H1 (cell line): ENCODE results near the gene KLF16. TPM values are rescaled to one million over a fixed set of nuclear protein-coding genes. Genes with fewer than 3 reads are reported as not detected.

Experiments used
- CTCF ChIA-PET: fragments of 300-600 bp; sonication (Branson Sonifier 250); formaldehyde crosslinking; loops from one replicate; lab custom pipeline; 2021; ENCODE audit not compliant: partially characterized antibody; lab: Charles Lee
- POLR2A ChIA-PET: fragments of 300-600 bp; sonication (Branson Sonifier 250); formaldehyde crosslinking; loops from one replicate; lab custom pipeline; 2021; ENCODE audit warnings: inconsistent platforms; ENCODE audit not compliant: partially characterized antibody; lab: Charles Lee
- DNase-seq, 2 experiments: peaks; one replicate each; pipeline versions ENCODE4 v3.0.0 to v3.0.0-alpha.2; 2010 to 2022; ENCODE audit warnings: low spot score in 2 of 2, low read depth in 1 of 2, mixed read lengths in 1 of 2
- FAIRE-seq: peaks from 2 replicates; lab custom pipeline; 2011; peaks lifted over from hg19 to GRCh38; lab: Jason Lieb, UNC
- H2AFZ ChIP-seq: 2 replicates; pipeline ENCODE4 v1.8.1; 2012; ENCODE audit warnings: low read length, inconsistent platforms
- H2AK5ac ChIP-seq: 2 replicates; pipeline ENCODE4 v1.6.1; 2013; ENCODE audit warnings: low read depth, low read length
- H2BK120ac ChIP-seq: replicated peaks from 2 replicates; pipeline ENCODE3; 2013; ENCODE audit warnings: low read depth, low read length, inconsistent platforms
- H2BK12ac ChIP-seq: 2 replicates; pipeline ENCODE4 v1.6.1; 2013; ENCODE audit warnings: low read depth, low read length
- H2BK15ac ChIP-seq: 2 replicates; pipeline ENCODE4 v1.6.1; 2013; ENCODE audit warnings: low read length
- H2BK20ac ChIP-seq: 2 replicates; pipeline ENCODE4 v1.6.1; 2013; ENCODE audit warnings: low read length
- H2BK5ac ChIP-seq: 2 replicates; pipeline ENCODE4 v1.6.1; 2013; ENCODE audit warnings: low read depth, low read length
- H3K14ac ChIP-seq: 2 replicates; pipeline ENCODE4 v1.6.1; 2013; ENCODE audit warnings: inconsistent platforms; ENCODE audit not compliant: insufficient read length
- H3K18ac ChIP-seq: 2 replicates; pipeline ENCODE4 v1.6.1; 2013; ENCODE audit warnings: low read length; ENCODE audit errors: extremely low read depth
- H3K23ac ChIP-seq: 2 replicates; pipeline ENCODE4 v1.6.1; 2013; ENCODE audit warnings: inconsistent platforms; ENCODE audit not compliant: insufficient read length
- H3K23me2 ChIP-seq: 2 replicates; pipeline ENCODE4 v1.6.1; 2013; ENCODE audit warnings: low read depth, low read length
- H3K27ac ChIP-seq: 2 replicates; pipeline ENCODE4 v1.6.1; 2011; ENCODE audit warnings: low read depth, low read length, inconsistent platforms
- H3K27me3 ChIP-seq, 4 experiments: replicated peaks in 1 of 4; 1 replicate in 1 of 4; 2 replicates in 3 of 4; pipeline versions ENCODE4 v1.6.1 to v1.8.1; 2011 to 2013; ENCODE audit warnings: low read length in 3 of 4, mild to moderate bottlenecking in 3 of 4, inconsistent platforms in 2 of 4, mixed read lengths in 2 of 4, moderate library complexity in 1 of 4; ENCODE audit not compliant: control insufficient read depth in 3 of 4, insufficient read depth in 3 of 4; ENCODE audit errors: extremely low read depth in 1 of 4
- H3K36me3 ChIP-seq, 4 experiments: 2 replicates each; pipeline versions ENCODE4 v1.6.1 to v1.8.1; 2011 to 2013; ENCODE audit warnings: mild to moderate bottlenecking in 4 of 4, low read length in 3 of 4, moderate library complexity in 2 of 4, control low read depth in 1 of 4, inconsistent platforms in 1 of 4; ENCODE audit not compliant: insufficient read depth in 4 of 4, control insufficient read depth in 2 of 4
- H3K4ac ChIP-seq: replicated peaks from 2 replicates; pipeline ENCODE3; 2013; ENCODE audit warnings: low read length, low read depth, mixed read lengths, inconsistent platforms; ENCODE audit not compliant: insufficient read length
- H3K4me1 ChIP-seq, 4 experiments: replicated peaks in 1 of 4; 1 replicate in 1 of 4; 2 replicates in 3 of 4; pipeline versions ENCODE4 v1.6.1 to v1.8.1; 2011 to 2013; ENCODE audit warnings: low read length in 3 of 4, inconsistent platforms in 2 of 4, mixed read lengths in 1 of 4; ENCODE audit not compliant: insufficient read depth in 4 of 4, control insufficient read depth in 3 of 4
- H3K4me2 ChIP-seq, 2 experiments: 2 replicates each; pipeline versions ENCODE4 v1.6.1 to v1.8.1; 2011 to 2013; ENCODE audit warnings: low read depth in 2 of 2, low read length in 2 of 2, control low read depth in 1 of 2, inconsistent platforms in 1 of 2, mild to moderate bottlenecking in 1 of 2; ENCODE audit not compliant: insufficient read depth in 1 of 2
- H3K4me3 ChIP-seq, 4 experiments: fragments of 200-600, 300-600 bp in 1 of 4; sonication (generic), shearing (Covaris generic), sonication (Bioruptor Twin) in 1 of 4; 2 replicates each; pipeline versions ENCODE4 v1.5.1 to v1.8.1; 2011 to 2016; ENCODE audit warnings: low read length in 4 of 4, low read depth in 3 of 4, control low read depth in 2 of 4, inconsistent platforms in 2 of 4, mild to moderate bottlenecking in 2 of 4, mixed read lengths in 1 of 4, moderate library complexity in 1 of 4; ENCODE audit not compliant: insufficient read depth in 2 of 4; ENCODE audit errors: extremely low read depth in 1 of 4
- H3K56ac ChIP-seq: replicated peaks from 2 replicates; pipeline ENCODE3; 2013; ENCODE audit warnings: low read depth, mild to moderate bottlenecking, mixed read lengths, low read length, inconsistent platforms; ENCODE audit not compliant: insufficient read length
- H3K79me1 ChIP-seq: 2 replicates; pipeline ENCODE4 v1.6.1; 2013; ENCODE audit warnings: low read depth, low read length, control low read depth
- H3K79me2 ChIP-seq, 2 experiments: 2 replicates each; pipeline versions ENCODE4 v1.6.1 to v1.8.1; 2012 to 2013; ENCODE audit warnings: low read length in 2 of 2, mild to moderate bottlenecking in 2 of 2, inconsistent platforms in 1 of 2; ENCODE audit not compliant: insufficient read depth in 2 of 2, control insufficient read depth in 1 of 2
- H3K9ac ChIP-seq, 4 experiments: replicated peaks in 1 of 4; 1 replicate in 1 of 4; 2 replicates in 3 of 4; pipeline versions ENCODE4 v1.6.1 to v1.8.1; 2011 to 2013; ENCODE audit warnings: low read depth in 3 of 4, low read length in 3 of 4, control low read depth in 2 of 4, mild to moderate bottlenecking in 2 of 4, moderate library complexity in 2 of 4, inconsistent platforms in 1 of 4; ENCODE audit errors: extremely low read depth in 1 of 4
- H3K9me3 ChIP-seq, 2 experiments: 2 replicates each; pipeline versions ENCODE4 v1.6.1 to v1.8.1; 2012 to 2013; ENCODE audit warnings: mild to moderate bottlenecking in 2 of 2, moderate library complexity in 2 of 2, control low read depth in 1 of 2, inconsistent platforms in 1 of 2, low read depth in 1 of 2, low read length in 1 of 2, mixed read lengths in 1 of 2; ENCODE audit not compliant: insufficient read depth in 2 of 2
- H4K20me1 ChIP-seq, 2 experiments: replicated peaks in 1 of 2; 2 replicates each; pipeline versions ENCODE3 to v1.8.1; 2011 to 2013; ENCODE audit warnings: inconsistent platforms in 2 of 2, low read length in 2 of 2, mild to moderate bottlenecking in 1 of 2; ENCODE audit not compliant: insufficient read depth in 2 of 2, control insufficient read depth in 1 of 2
- H4K5ac ChIP-seq: 2 replicates; pipeline ENCODE4 v1.6.1; 2013; ENCODE audit warnings: low read length, low read depth, mixed read lengths, inconsistent platforms; ENCODE audit not compliant: insufficient read length
- H4K8ac ChIP-seq: 2 replicates; pipeline ENCODE4 v1.8.0; 2013; ENCODE audit warnings: mild to moderate bottlenecking, moderate library complexity, low read length, inconsistent platforms; ENCODE audit not compliant: insufficient read depth; ENCODE audit errors: extremely low read depth
- H4K91ac ChIP-seq: replicated peaks from 2 replicates; pipeline ENCODE3; 2013; ENCODE audit warnings: low read length, mixed read lengths, inconsistent platforms; ENCODE audit not compliant: insufficient read length
- CBX5 ChIP-seq: fragments of 300-800, 300-1000 bp; sonication (generic); IDR thresholded peaks from 2 replicates; pipeline ENCODE4 v1.7.1; 2016; ENCODE audit warnings: antibody characterized with exemption, low read length, low read depth
- CEBPB ChIP-seq: IDR thresholded peaks from 2 replicates; pipeline ENCODE4 v1.6.1; 2012; ENCODE audit warnings: low read depth, low read length
- CHD2 ChIP-seq: IDR thresholded peaks from 2 replicates; pipeline ENCODE4 v1.6.1; 2012; ENCODE audit warnings: low read length, improper control_type of control experiment
- CTBP2 ChIP-seq: IDR thresholded peaks from 2 replicates; pipeline ENCODE4 v1.7.0; 2011; ENCODE audit warnings: borderline replicate concordance, mild to moderate bottlenecking, moderate library complexity, mixed read lengths, low read length; ENCODE audit not compliant: insufficient read depth, insufficient read length
- EGR1 ChIP-seq: IDR thresholded peaks from 2 replicates; pipeline ENCODE4 v1.6.1; 2011; ENCODE audit warnings: low read depth, low read length, borderline replicate concordance
- HDAC6 ChIP-seq: IDR thresholded peaks from one replicate; pipeline ENCODE4 v1.7.1; 2012; ENCODE audit warnings: low read depth, mild to moderate bottlenecking, inconsistent platforms, low read length, moderate library complexity
- KDM5A ChIP-seq: fragments of 200-600 bp; IDR thresholded peaks from 2 replicates; pipeline ENCODE4 v1.7.1; 2012; ENCODE audit warnings: mild to moderate bottlenecking, low read length, inconsistent platforms, mixed read lengths
- MAFK ChIP-seq: IDR thresholded peaks from 2 replicates; pipeline ENCODE4 v1.6.1; 2012; ENCODE audit warnings: low read depth, mild to moderate bottlenecking, improper control_type of control experiment, low read length
- PHF8 ChIP-seq: fragments of 200-600 bp; sonication (generic); conservative IDR thresholded peaks from 2 replicates; pipeline ENCODE4 v1.7.1; 2012; ENCODE audit warnings: low read depth, mild to moderate bottlenecking, inconsistent platforms, low read length, moderate library complexity
- POLR2AphosphoS5 ChIP-seq: IDR thresholded peaks from 2 replicates; pipeline ENCODE4 v1.6.1; 2011; ENCODE audit warnings: low read depth, low read length
- SP2 ChIP-seq: IDR thresholded peaks from 2 replicates; pipeline ENCODE4 v1.6.1; 2012; ENCODE audit warnings: mild to moderate bottlenecking, low read length, inconsistent platforms
- TEAD4 ChIP-seq: IDR thresholded peaks from 2 replicates; pipeline ENCODE4 v1.6.1; 2012; ENCODE audit warnings: low read depth, low read length, inconsistent platforms, mixed read lengths
- WGBS, 2 experiments: shearing (Covaris generic) in 1 of 2; methylation state at CpG; one replicate each; pipeline versions ENCODE4 v1.1.6 to v1.1.7; 2013 to 2015; ENCODE audit warnings: low lambda C conversion rate in 2 of 2, mixed read lengths in 2 of 2, inconsistent platforms in 1 of 2, low coverage in 1 of 2, missing lambda C conversion rate in 1 of 2; ENCODE audit not compliant: insufficient replicate concordance in 2 of 2, insufficient coverage in 1 of 2, insufficient read length in 1 of 2; ENCODE audit errors: extremely low coverage in 1 of 2, missing lambda C conversion rate in 1 of 2; 5-methylcytosine and 5-hydroxymethylcytosine counted together
- polyA plus RNA-seq, 7 experiments: library from polyadenylated mRNA; depleted of rRNA in 3 of 7; stranded (reverse) in 5 of 7; unstranded in 2 of 7; fragments of >200 nt in 5 of 7; fragments of 200-250 nt in 2 of 7; gene quantifications; 1 replicate in 5 of 7; 2 replicates in 1 of 7; 4 replicates in 1 of 7; pipeline versions ENCODE4 v1.2.1 to v1.2.3, GENCODE V29; 2011 to 2013; ENCODE audit warnings: missing spikeins in 2 of 7, mixed read lengths in 2 of 7
- total RNA-seq: library from RNA; stranded (reverse); fragmentation: NEBNext Ultra II Directional; extraction: Animal tissue kit (Norgen Biotek cat#: 25700); gene quantifications from 2 replicates; pipeline ENCODE4 v1.2.1, GENCODE V29; 2021

KLF16 gene
- total and polyA plus RNA-seq, 2 of the 8 experiments (the other 6 are each of a cell fraction or from before 2014, with no cell fraction given) = 14.3 to 45.9 TPM

DNA sequence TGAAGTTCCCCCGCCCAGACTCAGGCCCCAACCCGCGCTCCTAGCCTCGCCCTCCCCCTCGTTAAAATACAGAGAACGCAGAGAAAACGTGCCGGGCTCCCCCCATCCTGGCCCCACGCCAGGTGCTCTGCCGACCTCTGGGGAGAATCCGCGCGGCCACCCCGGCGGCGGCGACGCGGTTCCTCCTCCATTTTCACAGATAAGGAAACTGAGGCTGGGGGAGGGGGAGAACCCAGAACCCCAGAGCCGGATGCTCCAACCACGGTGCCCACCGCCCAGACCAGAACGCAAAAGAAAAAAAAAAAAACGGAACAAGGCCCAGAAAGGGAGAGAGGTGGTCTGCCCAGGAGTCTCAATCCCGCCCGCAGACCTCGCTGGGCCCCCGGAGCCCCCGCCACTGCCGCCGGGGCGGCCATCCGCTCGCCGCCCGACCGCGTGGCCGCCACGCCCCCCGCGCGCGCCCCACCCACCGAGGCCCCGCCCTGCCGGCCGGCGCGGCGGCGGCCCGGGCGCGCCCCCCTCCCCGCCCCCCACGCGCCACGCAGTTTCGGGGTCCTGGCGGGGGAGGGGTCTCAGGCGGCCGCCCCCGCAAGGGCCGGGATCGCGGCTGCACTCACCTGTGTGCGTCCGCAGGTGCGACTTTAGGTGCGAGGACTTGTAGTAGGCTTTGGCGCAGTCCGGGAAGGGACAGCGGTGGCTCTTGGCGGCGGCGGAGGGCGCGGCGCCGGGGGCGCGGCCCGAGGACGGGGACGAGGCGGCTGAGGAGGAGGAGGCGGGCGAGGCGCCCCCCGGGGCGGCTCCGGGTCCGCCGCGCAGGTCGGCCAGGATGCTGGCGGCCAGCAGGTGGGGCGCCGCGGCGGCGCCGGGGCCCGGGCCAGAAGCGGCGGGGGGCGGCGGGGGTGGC, 703 bp downstream of the KLF16 start:
- no peak for FAIRE-seq
- peak overlapping the region; percentile 89; the same call in 1 of the 2 replicates for H4K8ac ChIP-seq
- TF ChIP-seq POLR2AphosphoS5 (no peak), PHF8 (no peak), CBX5 (no peak), CEBPB (no peak), HDAC6 (no peak), CHD2 (no peak), EGR1 (peak; percentile 71; the same call in 1 of the 2 replicates), TEAD4 (no peak), SP2 (no peak), CTBP2 (no peak), MAFK (no peak), KDM5A (no peak)

More for the DNA sequence above, 703 bp downstream of the KLF16 start:
- ChIA-PET CTCF (no interaction called here), POLR2A (no interaction called here)
- Histone ChIP-seq H3K27ac (no peak overlapping the region), H2BK15ac (peak overlapping the region; percentile 88; the same call in 1 of the 2 replicates), H2AK5ac (no peak overlapping the region), H3K4me1 (peaks cover 0 to 47% (median 33%) of the 10 kb centered on the region in 4 experiments; a peak in 6 of 7 replicates), H3K56ac (peak overlapping the region; percentile 30), H3K79me2 (peaks cover 18 to 49% of the 10 kb centered on the region in 2 experiments; a peak in 3 of 4 replicates), H3K18ac (peak overlapping the region; percentile 68; the same call in 1 of the 2 replicates), H2BK20ac (no peak overlapping the region), H3K79me1 (peaks cover 16% of the 10 kb centered on the region), H3K27me3 (peaks cover 0 to 15% (median 6%) of the 10 kb centered on the region in 4 experiments; a peak in 5 of 7 replicates), H2BK120ac (no peak overlapping the region), H3K4me2 (peak overlapping the region; percentile 89 to 90), H3K23ac (no peak overlapping the region), H3K9me3 (no peaks in the 10 kb centered on the region), H4K91ac (no peak overlapping the region), H3K4ac (peak overlapping the region; percentile 53), H3K23me2 (peaks cover 6% of the 10 kb centered on the region; the same call in 1 of the 2 replicates), H4K20me1 (peaks cover 31 to 46% of the 10 kb centered on the region in 2 experiments), H2BK5ac (no peak overlapping the region; the same call in 1 of the 2 replicates), H2BK12ac (no peak overlapping the region), H2AFZ (no peak overlapping the region), H3K36me3 (no peaks in the 10 kb centered on the region), H3K4me3 (peak overlapping the region; percentile 66 to 84 (median 78)), H3K9ac (peak overlapping the region in 3 of 4 experiments; percentile 25 to 91 (median 53); a peak in 3 of 7 replicates), H4K5ac (peak overlapping the region; percentile 44), H3K14ac (no peak overlapping the region)
- 1% methylated on average over 47 of the region's 109 CpGs; no CpG with 5 or more reads in 1 of the 2 experiments for WGBS, 2 experiments
- DNase-seq = peak in 1 of 2 experiments; percentile 73
